GM21360 (cell line): ENCODE results near the gene FAM177A1.
"Not testable (repeated sequence)": the region's sequence is repeated elsewhere in the genome, so short reads cannot be mapped to it uniquely, and the experiment has no call there.

Source experiments
- ATAC-seq: cut with Tn5 transposase; IDR thresholded peaks from one replicate; pipeline ENCODE4 v1.9.1; 2021; ENCODE audit warnings: mild to moderate bottlenecking, moderate library complexity; ENCODE audit not compliant: unreplicated experiment

Gene FAM177A1

GRCh38 chr14:35061113-35061791, 15.2 kb downstream of the FAM177A1 start:
- ATAC-seq: not testable (repeated sequence)

- ATAC-seq: not testable (repeated sequence)
Observed at GRCh38 chr14:35065731-35066130, 19.7 kb downstream of the FAM177A1 start.

GRCh38 chr14:35068238-35069012, 22.4 kb downstream of the FAM177A1 start:
- ATAC-seq: no peak

- no peak for ATAC-seq
Observed at GRCh38 chr14:35072226-35072625, 26.2 kb downstream of the FAM177A1 start.

- ATAC-seq: no peak
Observed at GRCh38 chr14:35073486-35073885, 27.4 kb downstream of the FAM177A1 start.

GRCh38 chr14:35078082-35078481, 32.0 kb downstream of the FAM177A1 start:
- no peak for ATAC-seq

GRCh38 chr14:35079742-35080141, 33.7 kb downstream of the FAM177A1 start:
- ATAC-seq: no peak

GRCh38 chr14:35083530-35084150, 37.6 kb downstream of the FAM177A1 start:
- no peak for ATAC-seq

- no peak for ATAC-seq
Observed at GRCh38 chr14:35085441-35085840, 39.4 kb downstream of the FAM177A1 start.

- no peak for ATAC-seq
Observed at GRCh38 chr14:35088514-35088913, 42.4 kb downstream of the FAM177A1 start.

- ATAC-seq: not testable (repeated sequence)
Observed at GRCh38 chr14:35094645-35095044, 48.6 kb downstream of the FAM177A1 start.

GRCh38 chr14:35107866-35108265, 61.8 kb downstream of the FAM177A1 start:
- no peak for ATAC-seq

GRCh38 chr14:35112641-35113040, 66.6 kb downstream of the FAM177A1 start:
- ATAC-seq: no peak

GRCh38 chr14:35113308-35113950, 67.4 kb downstream of the FAM177A1 start:
- no peak for ATAC-seq

GRCh38 chr14:35114036-35114435, 68.0 kb downstream of the FAM177A1 start:
- no peak for ATAC-seq

- ATAC-seq: no peak
Observed at GRCh38 chr14:35116242-35116641, 70.2 kb downstream of the FAM177A1 start.

- ATAC-seq: no peak
Observed at GRCh38 chr14:35117112-35117511, 71.0 kb downstream of the FAM177A1 start.

GRCh38 chr14:35121026-35121886, 75.2 kb downstream of the FAM177A1 start:
- no peak for ATAC-seq

GRCh38 chr14:35121887-35122695, 76.0 kb downstream of the FAM177A1 start, which contains the start of the genes PPP2R3C and PRORP:
Gene PPP2R3C (minus strand): TSS chr14:35121990. CDS start chr14:35121959, 31 bp downstream.
Gene PRORP (plus strand): TSS chr14:35122552. CDS start chr14:35123246, 694 bp downstream.
- ATAC-seq: peak; percentile 76
